G401.6 (cell line): ENCODE measurements around the gene IRAK4.

Source experiments
- FAIRE-seq: peaks from 2 replicates; lab custom pipeline; 2012; peaks lifted over from hg19 to GRCh38; lab: Jason Lieb, UNC

IRAK4 gene

DNA sequence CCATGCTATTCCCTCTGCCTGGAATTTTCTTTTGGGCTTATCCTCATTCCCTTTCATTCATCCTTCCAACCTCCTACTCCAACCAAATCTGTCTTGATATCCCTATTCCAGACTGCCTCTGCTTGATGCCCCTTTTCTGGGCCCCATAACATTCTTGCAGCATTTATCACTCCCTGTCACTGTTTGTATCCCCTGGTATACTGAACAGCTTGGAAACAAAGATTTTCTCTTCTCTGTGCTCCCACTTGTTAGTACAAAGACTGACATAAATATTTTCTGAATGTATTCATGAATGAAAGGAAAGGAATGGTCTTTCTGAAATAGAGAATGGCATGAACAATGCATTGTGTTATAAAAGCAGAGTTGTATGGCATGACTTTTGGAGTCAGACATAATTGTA, 7.5 kb downstream of the IRAK4 start:
- no peak for FAIRE-seq

DNA sequence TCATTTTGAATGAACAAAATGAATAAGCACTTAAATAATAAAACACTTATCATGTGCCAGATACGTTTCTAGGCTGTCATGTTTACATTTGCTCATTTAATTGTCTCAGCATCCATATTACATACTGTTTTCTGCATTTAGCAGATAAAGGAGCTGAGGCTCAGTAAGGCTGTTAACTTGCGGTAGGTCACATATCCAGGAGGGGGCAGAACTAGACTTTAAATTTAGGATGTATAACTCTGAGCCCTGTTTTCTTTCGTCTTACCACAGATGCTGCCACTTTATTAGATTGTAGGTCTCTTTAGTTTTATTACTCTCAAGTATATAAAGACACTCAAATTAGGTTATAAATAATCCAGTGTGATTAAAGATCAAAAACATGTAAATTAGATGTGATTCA, 17.7 kb downstream of the IRAK4 start:
- FAIRE-seq = peak; percentile 87

DNA sequence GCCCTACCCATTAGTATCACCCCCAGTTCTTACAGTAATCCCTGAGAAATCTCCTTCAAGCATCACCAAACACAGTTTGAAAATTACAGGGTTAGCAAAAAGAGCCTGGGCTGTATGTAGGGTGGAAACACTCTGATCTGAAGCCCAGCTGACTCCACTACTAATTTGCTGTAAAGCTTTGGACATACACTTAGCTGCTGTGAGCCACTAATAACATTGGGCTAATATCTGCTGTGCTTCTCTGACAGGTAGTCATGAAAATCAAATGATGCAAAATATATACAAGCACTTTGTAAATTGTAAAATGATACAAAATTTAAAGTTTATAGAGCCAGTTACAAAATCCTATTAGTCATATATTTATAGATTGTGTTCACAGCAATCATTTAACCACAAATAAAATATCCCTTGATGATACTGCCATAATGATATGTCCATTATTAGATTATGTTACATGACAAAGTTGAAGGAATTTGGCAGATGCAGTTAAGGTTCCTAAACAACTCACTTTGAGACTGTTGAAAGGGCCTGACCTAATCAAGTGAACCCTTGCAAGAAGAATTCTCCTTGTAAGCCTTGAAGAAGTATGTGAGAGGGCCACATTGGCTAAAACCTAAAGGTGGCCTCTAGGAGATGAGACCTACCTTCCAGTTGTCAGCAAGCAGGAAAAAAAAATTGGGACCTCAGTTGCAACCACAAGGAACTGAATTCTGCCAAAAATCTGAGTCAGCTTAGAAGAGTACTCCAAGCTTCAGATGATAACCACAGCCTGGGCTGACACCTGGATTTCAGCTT, 28.3 kb downstream of the IRAK4 start:
- no peak for FAIRE-seq

DNA sequence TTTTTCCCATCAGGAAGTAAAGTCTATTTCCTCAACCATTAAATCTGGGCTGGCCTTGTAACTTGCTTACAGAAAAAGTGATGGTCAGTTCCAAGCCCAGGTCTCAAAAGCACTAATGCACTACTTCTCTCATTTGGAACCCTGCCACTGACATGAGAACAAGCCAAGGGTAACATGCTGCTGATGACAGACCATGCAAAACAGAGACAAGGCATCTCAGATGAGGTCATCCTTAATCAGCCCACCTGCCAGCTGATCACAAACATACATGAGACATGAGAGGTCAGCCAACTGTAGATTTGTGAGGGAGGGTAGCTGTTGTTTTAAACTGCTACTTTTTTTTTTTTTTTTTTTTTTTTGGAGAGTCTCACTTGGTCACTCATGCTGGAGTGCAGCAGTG, 31.2 kb downstream of the IRAK4 start:
- no peak for FAIRE-seq

DNA sequence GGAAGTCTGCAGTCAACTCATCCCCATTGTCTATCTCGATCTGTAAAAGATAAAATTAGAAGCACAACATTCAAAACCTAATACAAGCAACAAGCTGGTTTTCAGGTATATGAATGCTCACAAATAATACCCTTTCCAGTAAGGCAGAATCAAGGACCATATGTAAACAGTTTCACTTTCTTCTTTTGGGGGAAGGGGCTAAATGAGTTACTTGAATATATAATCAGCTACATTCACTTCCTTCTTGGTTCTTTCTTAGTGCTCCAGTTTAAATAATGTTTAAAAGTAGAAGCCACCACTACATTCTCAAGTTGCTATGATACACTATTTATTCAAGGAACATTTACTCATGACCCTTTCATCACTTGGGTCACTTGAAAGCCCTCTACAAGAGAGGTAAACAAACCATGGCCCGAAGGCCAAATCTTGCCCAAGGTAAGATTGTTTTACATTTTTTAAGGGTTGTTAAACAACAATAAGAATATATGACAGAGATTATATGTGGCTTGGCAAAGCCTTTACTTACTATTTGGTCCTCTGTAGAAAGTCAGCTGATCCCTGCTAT, 37.0 kb downstream of the IRAK4 start:
- no peak for FAIRE-seq

DNA sequence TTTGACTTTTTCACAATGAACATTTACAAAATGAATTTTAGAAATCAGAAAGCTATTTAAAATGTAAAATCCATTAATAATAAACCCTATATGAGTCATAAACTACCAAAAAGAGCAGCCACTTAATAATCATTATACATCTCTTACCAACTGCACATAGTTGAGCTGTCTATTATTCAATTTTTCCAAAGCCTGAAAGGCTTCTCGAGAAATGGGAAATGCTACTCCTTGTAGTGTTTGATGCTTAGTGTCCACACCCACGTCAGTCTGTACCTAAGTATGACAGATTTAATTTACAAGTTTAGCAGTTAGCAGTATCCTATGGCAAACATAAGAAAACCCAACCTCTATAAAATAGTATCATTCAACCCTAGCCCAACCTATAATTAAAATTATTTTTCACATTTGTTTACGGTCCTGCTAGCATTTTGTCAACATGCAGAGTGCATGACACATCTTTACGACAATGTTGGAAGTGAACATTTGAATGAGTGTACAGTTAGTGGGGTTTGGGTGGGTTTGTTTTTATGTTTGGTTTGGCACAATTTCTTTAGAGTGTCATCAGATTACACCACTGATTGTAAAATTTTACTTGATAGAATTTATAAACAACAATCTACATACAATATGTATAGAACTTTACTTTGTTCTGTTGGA, 38.9 kb downstream of the IRAK4 start:
- FAIRE-seq = no peak

DNA sequence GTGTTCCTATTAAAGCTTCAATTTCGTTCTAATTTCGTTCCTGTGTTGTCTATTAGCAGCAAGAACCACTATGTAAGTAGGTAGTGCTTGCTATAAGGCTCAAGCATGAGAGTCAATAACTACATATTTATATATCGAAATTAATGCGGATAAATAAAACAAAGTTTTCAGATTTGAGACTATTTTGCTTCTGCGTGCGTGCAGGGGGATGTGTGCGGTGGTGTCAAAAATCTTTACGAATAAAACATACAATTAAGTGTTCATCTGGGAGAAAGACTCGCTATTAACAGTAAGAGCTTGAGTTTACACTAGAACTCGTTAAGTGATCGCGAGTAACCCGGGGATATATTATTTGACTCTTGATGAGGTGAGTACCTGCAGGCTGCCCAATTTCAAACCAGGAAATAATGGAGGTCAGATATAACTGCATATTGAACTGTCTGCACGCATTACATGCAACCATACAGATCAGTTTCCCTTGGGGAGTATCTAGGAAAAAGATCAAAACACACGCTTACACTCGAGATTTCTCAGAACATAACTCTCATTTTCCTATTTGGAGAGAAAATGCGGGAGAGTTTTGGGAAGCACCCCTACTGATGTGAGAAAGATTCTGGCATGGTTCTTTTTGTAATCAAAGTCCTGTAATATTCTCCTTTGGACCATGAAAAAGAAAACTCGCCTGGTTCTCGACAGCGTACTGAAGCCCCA, 46.6 kb downstream of the IRAK4 start:
- no peak for FAIRE-seq

DNA sequence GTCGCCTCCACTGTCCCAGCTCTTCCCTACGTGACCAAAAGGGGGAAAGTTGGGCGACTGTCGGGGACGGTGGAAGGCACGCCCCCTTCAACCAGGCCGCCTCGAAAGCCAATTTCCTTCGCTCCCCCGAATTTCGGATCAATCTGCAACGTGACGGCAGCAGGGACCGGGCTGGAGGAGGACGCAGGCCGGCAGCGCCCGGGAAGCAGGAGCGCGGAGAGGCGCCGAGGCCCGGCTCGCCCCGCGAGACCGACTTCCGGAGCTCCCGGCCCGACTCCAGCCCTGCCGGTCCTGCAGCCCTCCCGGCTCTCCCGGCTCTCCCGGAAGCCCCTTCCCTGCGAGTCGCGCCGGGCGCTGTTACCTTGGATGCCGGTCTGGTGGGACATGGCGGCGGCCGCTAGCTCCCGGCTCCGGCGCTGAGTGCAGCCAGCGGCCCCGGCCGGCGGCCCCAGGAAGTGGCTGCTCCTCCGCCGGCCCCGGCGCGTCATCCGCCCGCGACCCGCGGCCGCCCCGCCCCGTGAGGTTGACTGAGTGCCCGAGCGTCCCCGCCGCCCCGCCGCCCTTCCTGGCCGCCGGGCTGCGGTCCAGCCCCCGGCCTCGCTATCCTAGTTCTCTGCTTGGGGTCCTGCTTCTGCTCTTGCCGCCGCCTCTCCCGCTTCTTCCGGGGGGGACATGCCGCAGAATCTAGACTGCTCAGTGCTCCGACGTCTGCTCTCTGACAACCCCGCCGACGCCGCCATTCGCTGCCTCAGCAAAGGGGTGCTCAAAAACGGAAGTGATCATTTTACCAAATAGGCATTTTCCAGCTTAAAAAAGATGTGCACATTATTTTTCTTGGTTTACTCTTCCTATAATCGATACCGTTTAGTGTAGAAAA, 47.3 kb downstream of the IRAK4 start, which contains the start of gene TWF1:
TSS of gene TWF1 (minus strand) at position 458 of the 877 bp plus-strand sequence. CDS start at position 386, 72 bp downstream.
- no peak for FAIRE-seq

DNA sequence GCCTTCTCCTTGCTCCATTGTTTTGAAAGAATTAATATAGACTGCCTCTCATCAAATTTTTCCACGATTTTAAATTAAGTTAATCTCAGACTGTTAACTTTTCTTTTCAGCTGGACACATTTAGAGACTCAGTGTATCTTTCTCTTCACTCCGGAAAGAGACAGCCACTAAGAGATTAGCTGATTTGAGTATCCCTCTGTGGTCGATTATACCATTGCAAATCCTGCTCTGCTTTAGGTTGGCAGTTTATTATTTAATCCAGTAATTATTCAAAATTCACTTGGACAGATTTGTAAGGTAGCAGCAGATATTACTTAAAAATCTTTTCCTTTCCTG, 48.0 kb downstream of the IRAK4 start:
- FAIRE-seq = no peak

DNA sequence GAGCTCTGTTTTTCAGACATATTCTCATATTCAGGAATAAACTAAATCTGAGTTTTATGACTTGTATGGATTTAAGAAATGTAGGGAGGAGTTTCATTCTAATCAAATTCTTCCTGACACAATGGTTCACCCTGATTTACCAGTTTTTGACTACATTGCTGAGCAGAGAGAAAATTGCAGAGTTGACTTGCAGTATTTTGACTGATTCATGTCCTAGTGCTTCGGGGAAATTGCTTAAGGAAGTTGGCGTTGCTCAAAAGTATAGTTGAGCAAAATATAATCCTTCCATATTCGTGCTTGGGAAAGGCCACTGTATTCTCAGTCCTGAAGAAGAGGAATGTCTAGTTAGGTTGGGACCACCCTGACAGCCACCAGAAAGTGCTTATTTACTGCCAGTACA, 48.6 kb downstream of the IRAK4 start:
- no peak for FAIRE-seq

DNA sequence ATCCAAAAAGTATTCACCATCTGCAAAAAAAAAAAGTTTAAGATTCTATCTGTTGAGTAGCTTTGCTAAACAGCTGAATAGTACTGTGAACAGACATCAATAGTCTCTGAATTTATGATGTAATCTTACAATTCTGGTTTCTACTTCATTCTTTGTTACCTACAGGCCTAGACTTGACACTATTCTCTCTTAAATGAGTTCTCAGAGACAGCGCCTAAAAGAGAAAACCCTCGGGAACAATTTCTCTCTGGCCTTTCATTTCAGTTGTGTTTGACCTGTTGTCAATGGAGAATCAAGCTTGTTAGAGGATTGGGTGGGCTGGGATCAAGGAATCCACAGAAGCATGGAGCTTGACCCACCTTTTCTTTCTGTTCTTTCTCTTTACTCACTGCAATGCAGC, 53.3 kb downstream of the IRAK4 start:
- FAIRE-seq = no peak

DNA sequence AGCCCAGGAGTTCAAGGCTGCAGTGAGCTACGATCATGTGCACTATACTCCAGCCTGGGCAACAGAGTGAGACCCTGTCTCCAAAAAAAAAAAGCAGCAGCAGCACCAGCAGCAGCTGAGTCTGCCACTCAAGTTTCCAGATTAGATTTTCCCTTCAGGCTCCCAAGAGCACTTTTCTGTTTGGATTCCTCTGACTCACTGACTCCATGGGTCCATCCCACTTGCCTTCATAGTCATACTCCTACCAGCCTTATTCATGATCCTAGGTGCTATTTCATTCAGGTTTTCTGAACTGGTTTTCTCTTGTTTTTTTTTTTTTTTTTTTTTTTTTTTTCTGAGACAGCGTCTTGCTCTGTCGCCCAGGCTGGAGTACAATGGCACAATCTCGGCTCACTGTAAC, 54.2 kb downstream of the IRAK4 start:
- FAIRE-seq = no peak

DNA sequence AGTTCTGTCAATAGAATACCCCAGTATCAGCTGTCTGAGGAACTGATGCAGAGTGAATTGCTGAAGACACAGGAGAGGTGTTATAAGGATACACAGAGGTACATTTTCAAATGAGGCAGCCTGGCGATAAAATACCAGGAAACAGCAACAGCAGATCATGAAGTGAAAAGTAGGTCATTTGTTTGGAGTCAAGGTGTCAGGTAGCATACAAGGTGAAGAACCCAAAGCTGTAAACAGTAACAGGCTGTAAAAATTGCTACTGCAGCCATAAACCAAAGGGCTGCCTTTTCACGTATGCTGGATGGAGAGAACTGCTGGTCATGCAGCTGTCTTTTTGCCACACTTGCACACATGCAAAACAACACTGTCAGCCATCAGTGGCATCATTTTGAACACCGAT, 56.7 kb downstream of the IRAK4 start:
- FAIRE-seq = no peak

DNA sequence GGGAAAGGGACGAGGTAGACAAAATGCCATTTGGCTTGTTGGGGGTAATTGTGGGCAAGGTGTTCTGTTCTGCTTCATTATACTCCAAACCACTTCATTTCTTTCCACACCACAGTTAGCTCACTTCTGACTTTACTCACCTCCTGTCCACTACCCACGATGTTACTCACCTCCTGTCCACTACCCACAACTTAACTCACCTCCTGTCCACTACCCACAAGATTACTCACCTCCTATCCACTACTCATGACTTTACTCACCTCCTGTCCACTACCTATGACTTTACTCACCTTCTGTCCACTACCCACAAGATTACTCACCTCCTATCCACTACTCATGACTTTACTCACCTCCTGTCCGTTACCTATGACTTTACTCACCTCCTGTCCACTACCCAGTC, 57.4 kb downstream of the IRAK4 start:
- no peak for FAIRE-seq

DNA sequence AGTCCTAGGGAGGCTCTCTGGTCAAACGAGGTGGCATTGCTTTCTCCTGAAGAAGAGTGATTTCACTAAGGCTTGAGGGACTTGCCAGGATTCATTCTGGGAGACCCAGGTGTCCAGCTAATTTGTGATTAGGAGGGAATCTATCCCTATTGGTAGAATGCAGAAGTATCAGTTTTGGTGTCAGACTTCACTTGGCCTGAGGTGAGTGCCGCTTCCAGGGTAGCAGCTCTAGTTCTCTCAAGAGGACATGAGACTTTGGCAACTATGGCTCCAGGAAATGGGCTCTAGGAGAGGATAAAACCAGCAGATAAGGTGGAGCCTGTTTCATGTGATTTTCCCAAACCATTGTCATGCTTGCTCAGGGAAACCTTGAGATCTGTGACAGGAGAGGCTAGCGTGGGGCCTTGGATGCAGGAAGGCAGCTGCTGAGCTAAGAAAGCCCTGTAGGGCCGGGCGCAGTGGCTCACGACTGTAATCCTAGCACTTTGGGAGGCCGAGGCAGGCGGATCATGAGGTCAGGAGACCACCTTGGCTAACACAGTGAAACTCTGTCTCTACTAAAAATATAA, 65.5 kb downstream of the IRAK4 start:
- no peak for FAIRE-seq

DNA sequence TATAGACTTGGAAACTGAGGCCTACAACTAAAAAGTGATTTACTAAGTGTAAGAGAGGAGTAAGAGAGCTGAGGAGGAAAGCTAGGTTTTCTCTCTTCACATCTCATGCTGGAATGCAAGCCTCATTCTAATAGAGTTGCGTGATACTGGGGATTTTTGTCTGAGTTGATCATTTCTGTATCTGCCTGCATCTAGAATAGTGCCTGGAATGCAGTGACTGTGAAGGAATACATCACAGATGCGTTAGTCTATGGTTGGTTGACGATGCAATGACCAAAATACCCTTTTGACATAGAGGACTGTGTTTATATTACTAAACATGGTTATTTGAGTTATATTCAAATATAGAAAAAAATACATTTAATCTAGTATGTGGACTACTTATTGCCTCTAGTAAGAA, 67.9 kb downstream of the IRAK4 start:
- FAIRE-seq = no peak

DNA sequence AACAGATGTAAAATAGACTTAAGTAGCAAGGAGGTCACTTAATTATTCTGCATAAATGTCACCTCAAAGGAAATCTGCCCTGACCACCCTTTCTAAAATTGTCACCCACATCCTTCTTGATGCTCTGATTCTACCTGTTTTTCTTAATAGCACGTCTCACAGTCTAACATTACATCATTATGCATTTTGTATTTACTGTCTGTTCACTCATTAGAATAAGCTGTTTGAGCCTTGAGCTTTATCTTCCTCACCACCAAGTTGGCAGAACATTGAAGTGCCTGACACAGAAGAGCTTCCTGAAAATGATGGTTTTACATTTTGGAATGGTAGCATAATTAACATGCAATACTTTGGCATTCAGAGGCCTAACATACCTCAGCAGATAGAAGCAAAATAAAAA, 68.3 kb downstream of the IRAK4 start:
- FAIRE-seq = no peak

DNA sequence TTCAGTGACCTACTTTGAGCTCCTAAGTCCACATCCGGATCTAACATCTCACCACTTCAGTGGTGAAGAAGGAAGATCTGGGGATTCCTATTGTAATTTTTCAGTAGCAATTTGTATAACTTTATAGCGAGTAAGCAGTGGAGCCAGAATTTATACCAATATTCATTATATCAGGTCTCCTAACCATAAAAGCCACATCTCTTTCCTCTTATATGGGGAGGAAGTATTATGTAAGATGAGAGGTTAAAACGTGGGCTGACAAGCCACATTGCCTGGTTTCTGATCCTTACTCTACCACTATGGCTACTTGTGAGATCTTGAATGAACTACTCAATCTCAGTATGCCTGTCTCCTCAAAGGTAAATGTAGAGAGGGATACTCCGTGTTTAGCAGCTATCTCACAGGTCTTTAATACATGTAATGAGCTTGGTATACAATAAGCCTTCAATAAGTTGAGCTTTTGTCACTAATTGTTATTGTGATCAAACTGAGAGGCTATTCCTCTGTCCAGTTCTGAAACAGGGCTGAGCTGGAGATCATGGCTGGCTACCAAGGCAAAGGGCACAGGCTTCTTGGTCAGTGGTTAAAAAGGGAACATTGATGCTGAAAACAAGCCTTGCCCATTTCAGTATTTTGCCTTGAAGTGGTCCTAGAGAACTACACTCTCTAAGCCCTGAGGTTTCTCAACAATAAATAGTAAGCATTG, 73.9 kb downstream of the IRAK4 start:
- FAIRE-seq = no peak

DNA sequence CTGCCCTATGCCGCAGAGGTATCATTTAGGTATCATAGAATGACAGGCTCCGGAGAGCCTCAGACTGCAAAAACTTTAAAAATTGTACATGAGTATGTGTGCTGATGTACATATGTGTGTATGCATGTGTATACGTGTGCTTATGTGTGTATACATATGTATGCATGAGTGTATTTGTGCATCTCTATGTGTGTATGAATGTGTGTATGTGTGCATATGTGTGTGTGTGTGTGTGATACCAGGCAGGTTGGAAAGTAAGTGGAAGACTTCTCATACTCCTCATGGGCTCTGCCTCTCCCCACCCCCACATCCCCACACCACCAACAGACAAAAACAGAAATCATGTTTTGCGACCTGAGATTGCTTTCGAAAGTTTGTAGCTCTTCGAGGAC, 76.5 kb downstream of the IRAK4 start:
- no peak for FAIRE-seq

DNA sequence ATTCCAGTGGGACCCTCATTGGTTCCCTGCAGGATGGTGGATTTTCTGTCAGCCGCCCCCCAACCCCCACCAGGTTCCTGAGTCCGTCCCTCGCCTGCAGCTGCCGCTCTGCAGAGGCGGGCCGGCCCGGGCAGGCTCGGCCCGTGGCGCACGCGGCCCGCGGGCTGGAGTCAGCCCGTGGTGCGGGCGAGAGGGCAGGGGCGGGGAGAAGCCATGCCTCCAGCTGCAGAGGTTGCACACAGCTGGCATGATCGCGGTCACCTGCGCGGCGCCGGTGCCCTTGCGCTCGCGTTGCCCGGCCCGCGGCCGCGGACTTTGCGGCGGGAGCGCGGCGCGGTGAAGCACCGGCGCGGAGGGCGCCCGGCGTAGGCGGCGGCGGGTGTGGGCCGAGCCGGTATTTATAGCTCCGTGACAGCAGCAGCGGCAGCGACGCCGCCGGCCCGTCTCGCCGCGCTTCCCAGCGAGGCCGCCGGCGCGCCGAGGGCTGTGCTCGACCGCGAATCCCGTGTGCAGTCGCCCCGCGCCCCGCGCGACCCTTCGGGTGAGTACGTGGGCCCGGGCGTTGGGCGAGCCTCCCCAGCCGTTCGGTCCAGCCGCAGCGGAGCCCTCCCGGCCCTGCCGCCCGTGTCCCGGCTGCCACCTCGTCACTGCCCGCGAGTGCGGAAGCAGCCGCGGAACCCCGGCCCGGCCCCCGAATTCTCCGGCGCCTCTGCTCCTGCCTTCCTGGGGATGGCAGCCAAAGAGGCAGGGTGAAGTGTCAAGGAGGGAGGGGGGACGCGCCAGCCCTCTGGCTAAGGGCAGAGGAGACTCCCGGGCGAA, 77.1 kb downstream of the IRAK4 start, which contains the start of gene TMEM117:
TSS of gene TMEM117 (plus strand) at position 426 of the 819 bp plus-strand sequence.
- no peak for FAIRE-seq
